HS-27A (cell line): ENCODE results near the gene GJB5.
"Not testable (repeated sequence)": the region's sequence is repeated elsewhere in the genome, so short reads cannot be mapped to it uniquely, and the experiment has no call there.

Experiments
- DNase-seq: peaks from one replicate; pipeline ENCODE4 v3.0.0-alpha.2; 2012; ENCODE audit warnings: low read depth, missing footprints

GJB5 gene

DNA sequence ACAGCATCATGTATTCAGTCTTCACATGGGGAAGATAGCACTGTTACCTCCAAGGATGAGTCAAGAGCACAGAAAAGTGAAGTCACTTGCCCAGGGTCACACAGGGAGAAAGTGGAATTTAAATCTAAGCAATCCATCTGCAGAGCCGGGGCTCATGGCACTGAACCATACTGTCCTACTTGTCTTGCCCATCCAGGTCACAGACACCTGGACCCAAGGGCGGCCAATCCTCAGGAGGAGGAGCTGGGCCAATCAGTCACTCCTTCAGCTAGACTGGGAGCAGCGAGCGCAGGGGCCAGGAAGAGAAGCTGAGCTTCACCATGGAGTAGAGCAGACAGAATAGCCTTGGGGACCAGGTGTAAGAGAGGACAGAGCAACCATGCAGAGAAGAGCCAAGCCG lies 9.2 kb upstream of the GJB5 start:
- DNase-seq: no peak

DNA sequence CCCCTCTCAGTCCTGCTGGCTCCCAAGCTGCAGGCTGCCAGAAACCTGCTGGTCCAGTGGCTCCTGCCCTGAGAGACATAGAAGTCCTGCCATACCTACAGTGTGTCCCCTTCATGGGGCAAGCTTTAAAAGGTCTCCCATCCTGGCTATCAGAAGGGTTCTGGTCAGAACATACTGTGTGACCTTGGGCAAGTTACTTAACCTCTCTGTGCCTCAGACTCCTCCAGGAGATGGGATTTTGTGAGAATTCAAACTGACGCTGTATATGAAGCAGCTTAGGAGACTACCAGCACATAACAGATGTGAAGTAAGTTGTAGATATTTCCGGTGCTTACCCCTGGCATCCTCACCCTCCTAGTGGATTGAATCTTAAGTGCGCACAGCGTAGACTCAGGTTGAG lies 8.7 kb upstream of the GJB5 start:
- DNase-seq: no peak

DNA sequence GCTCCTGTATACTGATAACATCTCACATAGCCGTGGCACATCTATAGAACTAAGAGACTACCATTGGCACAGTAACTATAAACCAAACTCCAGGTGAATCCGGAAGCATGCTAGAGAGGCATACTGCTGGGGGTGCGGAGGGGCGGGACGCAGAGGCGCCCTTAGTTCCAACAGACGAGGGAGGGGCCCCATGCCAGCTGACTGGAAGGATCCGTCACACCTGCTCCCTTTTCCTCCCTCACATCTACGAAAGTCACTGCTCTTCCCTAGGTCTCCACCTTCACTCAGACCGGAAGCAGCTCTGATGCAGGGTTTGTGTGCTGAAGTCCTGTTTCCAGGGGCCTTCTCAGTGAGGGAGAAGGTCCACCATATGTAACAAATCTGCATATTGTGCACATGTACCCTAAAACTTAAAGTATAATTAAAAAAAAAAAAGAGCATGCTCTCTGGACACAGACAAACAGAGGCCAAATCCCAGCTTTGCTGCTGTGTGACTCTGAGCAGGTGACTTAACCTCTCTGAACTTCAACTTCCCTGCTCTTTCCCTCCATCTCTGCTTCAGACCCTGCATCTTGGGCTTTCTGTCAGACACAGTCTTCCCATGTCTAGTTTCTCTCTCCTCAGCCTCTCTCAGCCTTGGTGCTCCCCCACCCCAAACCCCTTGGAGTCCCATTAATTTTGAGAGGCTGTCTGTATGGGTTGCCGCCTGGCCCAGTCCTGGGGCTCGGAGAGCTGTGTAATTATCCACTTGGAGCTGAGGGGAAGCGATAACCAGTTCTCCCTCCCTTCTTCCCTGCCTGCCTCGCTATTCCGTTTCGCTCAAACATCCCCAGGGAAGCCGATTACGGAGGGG lies 7.8 kb upstream of the GJB5 start:
- DNase-seq: no peak

DNA sequence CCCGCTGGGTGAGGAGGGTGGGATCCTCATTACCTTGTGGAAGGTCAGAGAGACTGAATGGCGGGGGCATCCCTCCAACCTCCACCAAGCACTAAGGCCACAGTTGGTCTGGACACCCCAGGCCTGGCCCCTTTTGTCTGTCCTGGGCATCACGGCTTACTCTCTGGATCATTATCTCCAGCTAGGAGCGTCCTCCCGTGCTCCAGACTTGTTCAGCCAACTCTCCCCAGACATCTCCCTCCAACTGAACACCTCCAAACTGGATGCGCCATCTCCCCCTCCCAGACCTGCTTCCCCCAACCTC lies 7.3 kb upstream of the GJB5 start:
- no peak for DNase-seq

DNA sequence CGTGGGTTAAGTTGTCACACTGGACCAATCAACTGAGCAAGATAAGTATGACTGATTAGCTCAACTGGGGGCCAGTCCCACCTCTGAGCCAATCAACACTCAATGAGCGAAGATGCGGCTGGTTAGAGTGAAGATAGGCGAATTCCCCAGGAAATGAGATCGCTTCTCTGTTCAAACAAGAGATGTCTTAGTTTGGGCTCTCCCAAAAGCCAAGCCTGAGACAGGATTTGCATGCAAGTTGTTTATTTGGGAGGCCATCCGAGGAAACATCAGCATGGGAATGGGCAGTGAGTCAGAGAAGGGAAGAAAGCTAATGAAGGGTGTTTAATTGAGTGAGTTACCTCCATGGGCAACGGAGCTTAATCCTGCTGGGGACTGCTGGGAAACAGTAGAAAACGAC lies 4.9 kb upstream of the GJB5 start:
- DNase-seq: no peak

DNA sequence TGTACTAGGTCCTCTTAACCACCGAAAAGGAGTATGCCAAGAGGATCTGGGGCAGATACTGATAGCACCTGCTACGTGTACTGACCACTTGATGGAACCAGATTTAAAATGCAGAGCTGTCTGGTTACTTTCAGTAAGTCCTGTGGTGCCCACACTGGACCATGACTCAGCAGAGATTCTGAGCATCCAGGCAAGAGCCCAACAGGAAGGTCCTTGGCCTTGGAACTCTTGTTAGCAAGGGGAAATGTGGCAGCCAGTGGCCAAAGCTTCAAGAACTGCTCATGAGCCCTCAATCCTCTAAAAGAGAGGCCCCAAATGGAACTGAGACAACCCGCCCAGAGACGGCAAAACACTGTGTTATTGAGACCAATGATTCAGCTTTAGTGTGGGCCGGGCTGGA lies 4.2 kb upstream of the GJB5 start:
- DNase-seq: no peak

DNA sequence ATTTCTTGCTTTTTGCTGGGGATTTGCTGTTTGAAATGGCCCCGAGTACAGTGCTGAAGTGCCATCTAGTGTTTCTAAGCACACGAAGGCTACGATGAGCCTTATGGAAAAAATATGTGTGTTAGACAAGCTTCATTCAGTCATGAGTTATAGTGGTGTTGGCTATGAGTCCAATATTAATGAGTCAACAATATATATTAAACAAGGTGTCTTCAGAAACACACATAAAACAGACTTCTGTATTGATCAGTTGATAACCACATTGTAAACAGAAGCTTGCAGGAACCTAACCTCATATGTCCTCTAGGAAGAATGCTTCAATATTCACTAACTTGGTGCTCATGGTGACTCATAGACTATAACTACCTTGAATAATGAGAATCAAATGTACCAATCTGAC lies 1.7 kb upstream of the GJB5 start:
- no peak for DNase-seq

DNA sequence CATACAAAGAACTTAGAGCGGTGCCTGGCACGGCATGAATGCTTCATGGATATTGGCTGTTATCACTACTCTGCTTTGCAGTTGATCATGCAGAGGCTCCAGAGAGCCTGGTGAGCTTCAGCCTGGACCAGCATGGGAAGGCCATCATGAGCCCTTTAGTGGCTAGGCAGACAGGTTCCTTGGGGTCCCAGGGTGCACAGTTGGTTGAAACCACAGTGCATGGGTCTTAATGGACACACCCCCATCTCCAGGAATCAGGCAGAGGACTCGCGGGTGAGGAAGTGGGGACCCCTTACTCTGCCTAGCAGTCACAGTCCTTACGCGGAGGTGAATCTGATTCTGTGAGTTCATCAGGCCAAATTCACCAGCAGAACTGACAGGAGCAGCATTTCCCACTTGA lies 1.1 kb downstream of the GJB5 start:
- no peak for DNase-seq

DNA sequence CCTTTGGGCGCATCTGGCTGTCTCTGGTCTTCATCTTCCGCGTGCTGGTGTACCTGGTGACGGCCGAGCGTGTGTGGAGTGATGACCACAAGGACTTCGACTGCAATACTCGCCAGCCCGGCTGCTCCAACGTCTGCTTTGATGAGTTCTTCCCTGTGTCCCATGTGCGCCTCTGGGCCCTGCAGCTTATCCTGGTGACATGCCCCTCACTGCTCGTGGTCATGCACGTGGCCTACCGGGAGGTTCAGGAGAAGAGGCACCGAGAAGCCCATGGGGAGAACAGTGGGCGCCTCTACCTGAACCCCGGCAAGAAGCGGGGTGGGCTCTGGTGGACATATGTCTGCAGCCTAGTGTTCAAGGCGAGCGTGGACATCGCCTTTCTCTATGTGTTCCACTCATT lies 2.5 kb downstream of the GJB5 start:
- no peak for DNase-seq

DNA sequence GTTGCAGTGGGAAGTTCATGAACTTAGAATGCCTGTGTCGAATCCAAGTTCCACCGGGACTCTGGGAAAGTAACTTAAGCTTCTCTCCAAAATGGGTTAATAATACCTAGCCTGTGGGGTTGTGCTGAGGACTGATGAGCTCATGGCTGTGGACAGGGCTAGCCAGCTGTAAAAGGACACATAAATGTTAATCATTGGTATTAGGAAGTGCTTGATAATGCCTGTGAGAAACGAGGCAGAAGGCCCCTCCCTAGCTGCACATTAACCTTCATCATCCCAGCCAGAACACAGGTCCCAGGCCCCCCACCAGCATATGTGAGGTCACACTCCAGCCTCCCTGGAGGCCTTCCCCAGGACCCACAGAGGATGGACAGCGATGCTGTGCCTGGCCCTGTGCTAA lies 3.9 kb downstream of the GJB5 start:
- DNase-seq: no peak

DNA sequence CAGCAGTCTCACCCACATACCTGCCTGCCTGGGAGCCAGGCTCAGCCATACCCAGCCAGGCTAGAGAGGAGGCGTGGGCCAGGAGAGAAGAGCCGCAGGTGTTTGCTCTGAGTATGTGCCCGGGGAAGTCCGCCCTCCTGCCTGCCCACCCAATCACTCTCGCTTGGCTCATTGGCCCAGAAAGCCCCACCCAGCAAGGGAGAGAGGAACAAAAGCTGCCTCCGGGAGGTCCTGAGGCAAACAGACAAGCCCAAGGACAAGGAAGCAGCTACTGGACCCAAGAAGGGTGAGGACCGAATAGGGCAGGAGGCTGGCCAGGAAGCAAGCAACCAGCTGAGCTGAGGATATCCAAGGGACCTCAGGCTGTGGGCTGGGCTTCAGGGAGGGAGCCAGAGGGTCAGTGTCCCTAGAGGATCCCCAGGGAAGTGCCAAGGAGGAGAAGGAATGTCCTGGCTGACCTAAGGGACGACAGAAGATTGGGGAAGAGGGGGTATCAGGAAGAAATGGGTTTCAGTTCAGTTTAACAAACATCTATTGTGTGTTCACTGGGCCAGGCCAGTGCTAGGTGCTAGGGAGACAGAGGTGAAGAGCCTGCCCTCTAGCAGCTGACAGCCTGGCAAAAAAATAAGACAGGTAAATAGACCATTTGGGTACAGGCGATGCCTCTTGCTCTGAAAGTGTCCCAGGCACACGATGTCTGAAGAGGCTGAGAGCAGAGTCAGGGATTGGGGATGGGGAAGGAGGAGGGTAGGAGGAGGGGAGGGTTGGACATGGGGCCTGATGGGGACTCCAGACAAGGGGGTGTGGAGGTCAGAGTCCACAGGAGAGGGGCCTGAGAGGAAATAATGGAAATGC lies 4.9 kb downstream of the GJB5 start, which contains the start of gene GJB4:
Gene GJB4 (plus strand): TSS at position 238 of the 855 bp plus-strand sequence. CDS start 1,515 bp downstream, outside the sequence.
- no peak for DNase-seq

DNA sequence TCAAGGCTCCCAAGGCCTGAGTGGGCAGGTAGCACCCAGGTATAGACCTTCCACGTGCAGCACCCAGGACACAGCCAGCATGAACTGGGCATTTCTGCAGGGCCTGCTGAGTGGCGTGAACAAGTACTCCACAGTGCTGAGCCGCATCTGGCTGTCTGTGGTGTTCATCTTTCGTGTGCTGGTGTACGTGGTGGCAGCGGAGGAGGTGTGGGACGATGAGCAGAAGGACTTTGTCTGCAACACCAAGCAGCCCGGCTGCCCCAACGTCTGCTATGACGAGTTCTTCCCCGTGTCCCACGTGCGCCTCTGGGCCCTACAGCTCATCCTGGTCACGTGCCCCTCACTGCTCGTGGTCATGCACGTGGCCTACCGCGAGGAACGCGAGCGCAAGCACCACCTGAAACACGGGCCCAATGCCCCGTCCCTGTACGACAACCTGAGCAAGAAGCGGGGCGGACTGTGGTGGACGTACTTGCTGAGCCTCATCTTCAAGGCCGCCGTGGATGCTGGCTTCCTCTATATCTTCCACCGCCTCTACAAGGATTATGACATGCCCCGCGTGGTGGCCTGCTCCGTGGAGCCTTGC lies 6.4 kb downstream of the GJB5 start:
- no peak for DNase-seq

DNA sequence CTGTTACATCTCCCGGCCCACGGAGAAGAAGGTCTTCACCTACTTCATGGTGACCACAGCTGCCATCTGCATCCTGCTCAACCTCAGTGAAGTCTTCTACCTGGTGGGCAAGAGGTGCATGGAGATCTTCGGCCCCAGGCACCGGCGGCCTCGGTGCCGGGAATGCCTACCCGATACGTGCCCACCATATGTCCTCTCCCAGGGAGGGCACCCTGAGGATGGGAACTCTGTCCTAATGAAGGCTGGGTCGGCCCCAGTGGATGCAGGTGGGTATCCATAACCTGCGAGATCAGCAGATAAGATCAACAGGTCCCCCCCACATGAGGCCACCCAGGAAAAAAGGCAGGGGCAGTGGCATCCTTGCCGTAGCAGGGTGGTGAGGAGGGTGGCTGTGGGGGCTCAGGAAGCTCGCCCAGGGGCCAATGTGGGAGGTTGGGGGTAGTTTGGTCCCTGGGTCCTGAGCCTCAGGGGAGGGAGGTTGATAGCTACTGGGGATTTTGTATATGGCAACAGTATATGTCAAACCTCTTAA lies 7.0 kb downstream of the GJB5 start:
- DNase-seq: no peak

DNA sequence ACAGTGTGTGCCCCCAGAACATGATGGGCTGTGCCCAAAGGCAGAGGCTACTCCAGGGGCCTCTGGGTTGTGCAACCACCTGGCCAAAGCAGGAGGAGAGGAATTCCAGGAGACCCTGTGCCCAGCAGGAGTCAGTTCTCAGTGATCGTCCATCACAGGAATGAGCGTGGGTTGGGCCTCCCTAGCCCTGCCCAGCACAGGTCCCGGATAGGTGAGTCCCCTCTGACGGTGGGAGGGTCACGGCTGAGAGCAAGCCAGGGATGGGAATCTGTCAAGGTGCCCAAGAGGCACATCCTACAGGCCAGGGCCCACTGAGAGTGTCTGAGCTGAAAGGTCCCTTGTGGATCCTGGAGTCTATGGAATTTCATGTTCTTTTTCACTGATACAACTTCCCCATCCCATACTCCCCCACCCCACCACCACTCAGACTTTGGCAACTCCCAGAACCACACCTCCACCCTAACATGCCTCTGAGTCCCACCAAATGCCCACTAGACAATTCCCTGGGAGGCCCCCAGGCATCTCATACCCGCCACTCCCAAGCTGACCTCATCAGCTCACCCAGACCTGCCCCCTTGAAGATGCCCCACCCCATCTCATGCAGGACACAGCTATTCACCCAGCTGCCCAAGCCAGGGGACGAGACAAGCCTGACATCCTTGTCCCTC lies 7.8 kb downstream of the GJB5 start:
- DNase-seq: no peak

DNA sequence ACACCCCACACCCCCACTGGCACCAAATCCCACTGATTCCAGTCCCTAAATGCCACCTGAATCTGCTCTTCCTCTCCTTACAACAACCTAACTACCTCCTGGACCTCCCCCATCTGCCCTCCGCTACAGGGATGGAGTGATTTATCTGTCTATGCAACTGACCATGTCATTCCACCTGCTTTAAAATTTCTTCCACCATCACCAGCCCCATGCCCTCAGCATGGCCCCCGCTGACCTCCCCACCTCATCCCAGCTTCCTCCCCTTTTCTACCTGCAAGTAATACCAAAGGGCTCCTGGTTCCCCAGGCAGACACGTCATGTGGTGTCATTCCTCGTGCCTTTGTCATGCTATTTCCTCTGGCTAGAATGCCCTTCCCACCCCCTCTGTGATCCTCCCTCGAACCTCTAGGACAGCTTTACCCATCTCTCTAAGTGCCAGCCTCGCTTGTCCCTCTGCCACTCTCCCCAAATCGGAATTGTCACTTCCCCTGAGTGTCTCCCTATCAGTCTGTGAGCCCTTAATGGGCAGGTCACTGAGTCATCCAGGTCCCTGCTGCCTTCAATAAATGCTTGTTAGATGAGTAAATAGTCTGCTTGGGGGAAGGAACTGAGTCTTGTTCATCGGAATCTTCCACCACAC lies 8.4 kb downstream of the GJB5 start:
- DNase-seq: no peak

DNA sequence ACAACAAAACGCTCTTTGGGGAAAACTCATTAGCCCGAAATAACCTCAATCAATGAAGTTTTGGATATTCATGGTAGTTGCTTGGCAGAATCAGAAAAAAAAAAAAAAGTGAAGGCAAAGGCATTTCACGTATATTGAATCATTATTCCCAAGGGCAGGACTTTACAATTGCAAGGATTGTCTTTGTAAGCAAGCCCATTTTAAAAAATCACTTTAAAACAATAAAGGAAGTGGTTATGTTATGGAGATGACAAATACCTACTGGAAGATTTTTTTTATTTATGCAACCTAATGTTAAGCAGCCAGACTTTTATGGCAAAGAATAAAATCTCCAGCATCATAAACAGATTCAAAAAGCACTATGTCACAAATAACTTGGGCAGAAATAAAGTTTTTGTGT lies 14.0 kb downstream of the GJB5 start:
- no peak for DNase-seq

DNA sequence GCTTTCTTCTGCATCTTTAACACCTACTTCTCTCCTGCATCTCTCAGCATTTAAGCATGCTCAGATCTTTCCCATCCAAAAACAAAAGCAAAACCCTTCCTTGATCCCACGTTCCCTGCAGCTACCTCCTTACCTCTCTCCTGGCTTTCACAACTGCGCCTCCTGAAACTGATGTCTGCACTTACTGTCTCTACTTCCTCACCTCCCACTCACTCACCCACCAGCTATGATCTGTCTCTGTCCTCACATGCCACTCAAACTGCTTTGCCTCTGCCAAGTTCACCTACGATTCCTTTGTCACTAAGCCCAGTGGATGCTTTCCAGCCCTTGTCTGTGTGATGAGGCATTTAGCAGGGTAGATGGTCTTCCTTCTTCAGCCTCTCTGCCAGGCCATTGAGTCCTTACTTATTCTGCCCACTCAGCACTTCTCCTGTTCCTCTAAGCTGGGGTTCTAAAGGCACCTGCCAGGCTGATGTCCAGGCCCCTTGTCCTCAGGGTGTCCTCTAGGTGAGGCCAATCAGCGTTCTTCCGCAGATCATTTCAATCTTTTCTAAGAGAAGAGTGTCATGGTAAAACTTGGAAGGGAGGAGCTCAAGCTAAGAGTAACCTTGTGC lies 16.2 kb downstream of the GJB5 start:
- no peak for DNase-seq

DNA sequence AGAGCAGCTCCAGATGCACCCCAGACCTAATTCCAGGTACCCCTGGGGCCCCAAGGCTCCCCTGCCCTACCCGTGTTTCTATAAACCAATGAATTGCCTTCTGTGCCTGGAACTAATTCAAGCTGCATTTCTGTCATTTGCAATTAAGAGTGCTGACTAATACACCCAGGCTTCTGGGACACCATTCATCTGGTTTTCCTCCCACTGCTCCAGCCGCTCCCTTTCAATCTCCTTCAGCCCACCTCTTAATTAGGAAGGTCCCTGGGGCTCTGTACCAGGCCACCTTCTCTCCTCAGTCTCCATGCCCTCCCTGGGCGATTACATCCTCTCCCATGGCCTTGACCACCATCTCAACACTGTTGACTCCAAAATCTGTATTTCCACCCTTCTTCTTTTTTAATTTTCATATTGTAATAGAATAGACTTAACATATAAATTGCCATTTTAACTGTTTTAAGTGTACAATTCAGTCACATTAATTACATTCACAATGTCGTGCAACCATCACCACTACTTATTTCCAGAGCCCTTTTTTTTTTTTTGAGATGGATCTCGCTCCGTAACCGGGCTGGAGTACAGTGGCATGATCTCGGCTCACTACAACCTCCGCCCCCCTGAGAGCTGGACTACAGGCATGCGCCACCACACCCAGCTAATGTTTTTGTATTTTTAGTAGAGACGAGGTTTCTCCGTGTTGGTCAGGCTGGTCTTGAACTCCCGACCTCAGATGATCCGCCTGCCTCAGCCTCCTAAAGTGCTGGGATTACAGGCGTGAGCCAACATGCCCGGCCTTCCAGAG lies 16.9 kb downstream of the GJB5 start:
- DNase-seq: no peak

DNA sequence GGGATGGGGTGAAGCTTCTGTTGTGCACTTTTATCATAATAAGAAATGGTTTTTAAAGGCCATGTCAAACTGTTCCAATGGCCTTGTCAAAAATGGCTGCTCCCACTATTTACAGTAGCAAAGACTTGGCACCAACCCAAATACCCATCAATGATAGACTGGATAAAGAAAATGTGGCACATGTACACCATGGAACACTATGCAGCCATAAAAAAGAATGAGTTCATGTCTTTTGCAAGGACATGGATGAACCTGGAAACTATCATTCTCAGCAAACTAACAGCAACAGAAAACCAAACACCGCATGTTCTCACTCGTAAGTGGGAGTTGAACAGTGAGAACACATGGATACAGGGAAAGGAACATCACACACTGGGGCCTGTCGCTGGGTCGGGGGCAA lies 18.3 kb downstream of the GJB5 start:
- not testable (repeated sequence) for DNase-seq

DNA sequence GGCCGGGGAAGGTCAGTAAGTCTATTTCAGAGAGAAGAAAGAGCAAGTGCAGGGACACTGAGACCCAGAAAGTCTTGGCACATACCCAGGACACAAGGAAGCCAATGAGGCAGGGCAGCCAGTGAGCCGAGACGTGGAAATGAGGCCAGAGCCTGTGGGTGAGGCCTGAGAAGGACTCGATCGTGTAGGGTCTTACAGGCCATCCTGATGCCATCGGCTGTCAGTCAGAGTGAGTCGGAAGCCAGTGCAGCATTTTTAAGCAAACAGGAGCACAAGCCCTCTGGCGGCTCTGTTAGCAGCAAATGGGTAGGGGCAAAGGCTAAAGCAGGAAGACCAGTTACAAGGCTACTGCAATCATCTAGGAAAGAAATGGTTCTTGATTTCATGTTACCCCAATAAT lies 20.1 kb downstream of the GJB5 start:
- DNase-seq: no peak
